CD14-positive monocyte (primary cell): ENCODE data around the gene BEGAIN. TPM values are rescaled to one million over a fixed set of nuclear protein-coding genes. Genes with fewer than 3 reads are reported as not detected.

Experiments
- DNase-seq, 3 donors: peaks; one replicate each; pipeline ENCODE4 v3.0.0-alpha.2; 2011 to 2022
- H2AFZ ChIP-seq: 2 replicates; pipeline ENCODE4 v1.6.0; 2012; ENCODE audit warnings: mild to moderate bottlenecking, low read depth, low read length, inconsistent platforms; ENCODE audit not compliant: insufficient read depth, poor library complexity, severe bottlenecking
- H3K27ac ChIP-seq, 2 donors: 1 replicate in 1 of 2; 2 replicates in 1 of 2; pipeline ENCODE4 v1.5.1; 2012 to 2013; ENCODE audit warnings: low read length in 2 of 2, control low read depth in 1 of 2, inconsistent platforms in 1 of 2, low read depth in 1 of 2, mild to moderate bottlenecking in 1 of 2
- H3K27me3 ChIP-seq, 2 donors: one replicate each; pipeline versions ENCODE4 v1.6.0 to v1.6.1; 2011 to 2013; ENCODE audit warnings: low read length in 2 of 2; ENCODE audit not compliant: control insufficient read depth in 2 of 2, insufficient read depth in 2 of 2
- H3K36me3 ChIP-seq, 2 donors: replicated peaks in 1 of 2; 1 replicate in 1 of 2; 2 replicates in 1 of 2; pipeline versions ENCODE4 v1.5.1 to v1.6.1; 2012 to 2013; ENCODE audit warnings: low read length in 2 of 2, control low read depth in 1 of 2, inconsistent platforms in 1 of 2, mild to moderate bottlenecking in 1 of 2; ENCODE audit not compliant: insufficient read depth in 2 of 2, control insufficient read depth in 1 of 2
- H3K4me1 ChIP-seq, 2 donors: 1 replicate in 1 of 2; 2 replicates in 1 of 2; pipeline versions ENCODE4 v1.5.1 to v1.6.1; 2012 to 2013; ENCODE audit warnings: low read length in 2 of 2, control low read depth in 1 of 2, inconsistent platforms in 1 of 2, mild to moderate bottlenecking in 1 of 2, moderate library complexity in 1 of 2; ENCODE audit not compliant: insufficient read depth in 2 of 2, control insufficient read depth in 1 of 2
- H3K4me2 ChIP-seq: replicated peaks from 2 replicates; pipeline ENCODE3; 2012; ENCODE audit warnings: low read length, moderate library complexity, mild to moderate bottlenecking; ENCODE audit not compliant: poor library complexity, severe bottlenecking; ENCODE audit errors: extremely low read depth
- H3K4me3 ChIP-seq, 3 experiments: fragments of 200-600 bp in 1 of 3; sonication (generic) in 1 of 3; replicated peaks in 1 of 3; 1 replicate in 2 of 3; 2 replicates in 1 of 3; pipeline ENCODE4 v1.5.1; 2011 to 2013; ENCODE audit warnings: low read length in 3 of 3, mild to moderate bottlenecking in 3 of 3, control low read depth in 2 of 3, low read depth in 2 of 3, inconsistent platforms in 1 of 3, moderate library complexity in 1 of 3
- H3K79me2 ChIP-seq: 2 replicates; pipeline ENCODE4 v1.6.0; 2012; ENCODE audit warnings: mild to moderate bottlenecking, control low read depth, inconsistent platforms, low read length, moderate library complexity; ENCODE audit not compliant: insufficient read depth
- H3K9ac ChIP-seq: 2 replicates; pipeline ENCODE4 v1.6.0; 2017; ENCODE audit warnings: low read length, mild to moderate bottlenecking; ENCODE audit not compliant: insufficient read depth, poor library complexity, severe bottlenecking
- H3K9me3 ChIP-seq, 2 donors: replicated peaks in 1 of 2; 1 replicate in 1 of 2; 2 replicates in 1 of 2; pipeline versions ENCODE4 v1.5.1 to v1.6.1; 2012 to 2013; ENCODE audit warnings: low read length in 2 of 2, control low read depth in 1 of 2; ENCODE audit not compliant: control insufficient read depth in 1 of 2, insufficient read depth in 1 of 2
- H4K20me1 ChIP-seq: 2 replicates; pipeline ENCODE4 v1.6.0; 2012; ENCODE audit warnings: mild to moderate bottlenecking, low read length, control low read depth, moderate library complexity; ENCODE audit not compliant: insufficient read depth
- H3K27ac Mint-ChIP-seq, 7 donors: one replicate each; pipeline ENCODE4 v1.8.0; 2020; ENCODE audit warnings: mild to moderate bottlenecking in 7 of 7, mixed read lengths in 7 of 7, moderate library complexity in 6 of 7, inconsistent platforms in 2 of 7
- H3K27me3 Mint-ChIP-seq, 3 donors: one replicate each; pipeline ENCODE4 v1.8.0; 2021 to 2022; ENCODE audit warnings: low read depth in 3 of 3, mild to moderate bottlenecking in 3 of 3, mixed read lengths in 3 of 3, moderate library complexity in 3 of 3, inconsistent platforms in 1 of 3
- H3K36me3 Mint-ChIP-seq, 2 donors: one replicate each; pipeline ENCODE4 v1.8.0; 2020; ENCODE audit warnings: mixed read lengths in 2 of 2, inconsistent platforms in 1 of 2, mild to moderate bottlenecking in 1 of 2
- H3K4me1 Mint-ChIP-seq: one replicate; pipeline ENCODE4 v1.8.0; 2020; ENCODE audit warnings: mild to moderate bottlenecking, mixed read lengths
- H3K4me3 Mint-ChIP-seq, 2 donors: one replicate each; pipeline ENCODE4 v1.8.0; 2020; ENCODE audit warnings: mild to moderate bottlenecking in 2 of 2, mixed read lengths in 2 of 2, moderate library complexity in 1 of 2
- H3K9me3 Mint-ChIP-seq, 7 donors: one replicate each; pipeline ENCODE4 v1.8.0; 2020 to 2022; ENCODE audit warnings: mixed read lengths in 7 of 7, mild to moderate bottlenecking in 6 of 7, moderate library complexity in 6 of 7, inconsistent platforms in 2 of 7
- CTCF ChIP-seq: fragments of 200-600 bp; IDR thresholded peaks from one replicate; pipeline ENCODE4 v1.8.0; 2022; ENCODE audit warnings: antibody characterized with exemption, mild to moderate bottlenecking
- WGBS: methylation state at CpG from one replicate; pipeline ENCODE4 v1.1.5; 2013; ENCODE audit warnings: missing lambda C conversion rate; ENCODE audit not compliant: insufficient coverage; 5-methylcytosine and 5-hydroxymethylcytosine counted together
- intact Hi-C, 2 donors: fragments of 100-400 bp; cut with micrococcal nuclease; formaldehyde crosslinking; loops; one replicate each; pipeline versions ENCODE4 v1.15.0 to v1.15.1; 2023
- polyA plus RNA-seq, 3 donors: library from polyadenylated mRNA; depleted of rRNA in 1 of 3; unstranded in 2 of 3; stranded (reverse) in 1 of 3; fragments of 300-500 nt in 2 of 3; fragments of >200 nt in 1 of 3; fragmentation: Illumina TruSeq in 2 of 3; gene quantifications; 1 replicate in 2 of 3; 2 replicates in 1 of 3; pipeline ENCODE4 v1.2.3, GENCODE V29; 2012 to 2021

The BEGAIN gene
- polyA plus RNA-seq, 3 donors = 0.25 to 0.45 TPM; not detected in 1

GRCh38 chr14:100530270-100531072 lies 56.7 kb downstream of the BEGAIN start:
- no peaks in the 10 kb centered on the region for H3K79me2 ChIP-seq
- peaks cover 0 to 2% (median 0%) of the 10 kb centered on the region in 7 donors for H3K9me3 Mint-ChIP-seq
- H3K9ac ChIP-seq = no peak overlapping the region
- 92% methylated on average over 5 of the region's 13 CpGs for WGBS
- DNase-seq = peak in 1 of 3 donors; percentile 2
- TF ChIP-seq CTCF = no peak
- no peaks in the 10 kb centered on the region for H3K9me3 ChIP-seq
- H3K4me1 Mint-ChIP-seq = peaks cover 37% of the 10 kb centered on the region
- H3K4me1 ChIP-seq = peaks cover 33 to 36% of the 10 kb centered on the region in 2 donors
- H3K27me3 Mint-ChIP-seq = peaks cover 0 to 10% (median 0%) of the 10 kb centered on the region in 3 donors
- H3K36me3 ChIP-seq = peaks cover 27 to 29% of the 10 kb centered on the region in 2 donors
- peaks cover 13 to 27% of the 10 kb centered on the region in 2 donors for H3K36me3 Mint-ChIP-seq
- H4K20me1 ChIP-seq = peaks cover 8% of the 10 kb centered on the region
- no peak overlapping the region for H3K4me3 Mint-ChIP-seq
- H2AFZ ChIP-seq = no peak overlapping the region
- H3K4me3 ChIP-seq = no peak overlapping the region
- H3K4me2 ChIP-seq = no peak overlapping the region
- intact Hi-C loops = no loop called here
- H3K27ac ChIP-seq = no peak overlapping the region
- H3K27ac Mint-ChIP-seq = no peak overlapping the region
- no peaks in the 10 kb centered on the region for H3K27me3 ChIP-seq

GRCh38 chr14:100529561-100530031 lies 57.6 kb downstream of the BEGAIN start:
- Histone ChIP-seq H3K36me3 (peaks cover 27 to 29% of the 10 kb centered on the region in 2 donors), H3K79me2 (no peaks in the 10 kb centered on the region), H3K4me2 (no peak overlapping the region), H3K4me3 (no peak overlapping the region), H4K20me1 (peaks cover 8% of the 10 kb centered on the region), H3K4me1 (peaks cover 28 to 31% of the 10 kb centered on the region in 2 donors), H3K27ac (no peak overlapping the region), H3K9me3 (no peaks in the 10 kb centered on the region), H3K27me3 (no peaks in the 10 kb centered on the region), H2AFZ (no peak overlapping the region), H3K9ac (no peak overlapping the region)
- Mint-ChIP-seq H3K4me3 (no peak overlapping the region), H3K4me1 (peaks cover 33% of the 10 kb centered on the region), H3K27ac (no peak overlapping the region), H3K27me3 (peaks cover 0 to 8% (median 0%) of the 10 kb centered on the region in 3 donors), H3K9me3 (peaks cover 0 to 2% (median 0%) of the 10 kb centered on the region in 7 donors), H3K36me3 (peaks cover 13 to 27% of the 10 kb centered on the region in 2 donors)
- DNase-seq = peak in 1 of 3 donors; percentile 3
- no peak for TF ChIP-seq CTCF
- WGBS = 98% methylated on average over 19 of the region's 21 CpGs
- intact Hi-C loops = loop anchor here in 1 of 2 donors (5.0 kb wide), 1 partner anchor 123 kb away; no protein-coding TSS in a partner anchor
